ENCODE data around the gene LGALS9C. TPM values are rescaled to one million over a fixed set of nuclear protein-coding genes. Genes with fewer than 3 reads are reported as not detected.
"Not testable (repeated sequence)": the region's sequence is repeated elsewhere in the genome, so short reads cannot be mapped to it uniquely, and the experiment has no call there.

The LGALS9C gene
- total RNA-seq, result not detected in 2 replicates

GRCh38 chr17:18476508-18477308 lies at the start of gene LGALS9C:
Gene LGALS9C (plus strand): TSS chr17:18476789. CDS start chr17:18476855, 66 bp downstream.
- DNase-seq, result not testable (repeated sequence)

- not testable (repeated sequence) for DNase-seq
Observed at GRCh38 chr17:18432206-18432605, 44.4 kb upstream of the LGALS9C start.

DNA sequence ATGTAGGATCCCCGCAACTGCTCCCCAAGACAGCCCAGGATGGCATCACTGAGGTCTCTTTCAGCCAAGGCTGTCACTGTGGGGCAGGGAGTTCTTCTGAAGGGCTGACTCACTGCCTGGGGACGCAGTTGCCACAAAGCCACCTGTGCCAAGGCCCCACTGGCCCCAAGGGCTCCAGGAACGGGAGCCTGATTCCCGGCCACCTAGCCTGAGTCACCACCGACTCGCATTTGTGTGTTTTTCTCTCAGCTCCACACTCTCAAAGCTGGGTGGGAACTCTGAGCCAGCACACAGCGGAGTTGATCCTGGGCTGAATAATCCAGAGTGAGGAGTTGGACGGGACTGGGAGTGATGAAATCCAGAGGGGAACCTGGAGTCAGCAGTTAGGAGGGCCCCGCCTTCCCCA lies 37.1 kb upstream of the LGALS9C start:
- not testable (repeated sequence) for DNase-seq

DNA sequence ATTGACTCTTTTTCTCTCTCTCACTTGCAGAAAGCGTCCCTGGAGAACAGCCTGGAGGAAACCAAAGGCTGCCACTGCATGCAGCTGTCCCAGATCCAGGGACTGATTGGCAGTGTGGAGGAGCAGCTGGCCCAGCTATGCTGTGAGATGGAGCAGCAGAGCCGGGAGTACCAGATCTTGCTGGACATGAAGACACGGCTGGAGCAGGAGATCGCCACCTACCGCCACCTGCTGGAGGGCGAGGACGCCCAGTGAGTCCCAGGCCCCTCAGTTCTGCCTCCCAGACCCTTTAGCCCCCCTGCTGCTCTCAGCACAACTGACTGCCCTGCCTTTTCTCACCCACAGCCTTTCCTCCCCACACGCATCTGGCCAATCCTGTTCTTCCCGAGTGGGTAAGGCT lies 34.5 kb upstream of the LGALS9C start:
- not testable (repeated sequence) for DNase-seq

GRCh38 chr17:18442532-18442931 lies 34.1 kb upstream of the LGALS9C start:
- DNase-seq, result not testable (repeated sequence)

DNA sequence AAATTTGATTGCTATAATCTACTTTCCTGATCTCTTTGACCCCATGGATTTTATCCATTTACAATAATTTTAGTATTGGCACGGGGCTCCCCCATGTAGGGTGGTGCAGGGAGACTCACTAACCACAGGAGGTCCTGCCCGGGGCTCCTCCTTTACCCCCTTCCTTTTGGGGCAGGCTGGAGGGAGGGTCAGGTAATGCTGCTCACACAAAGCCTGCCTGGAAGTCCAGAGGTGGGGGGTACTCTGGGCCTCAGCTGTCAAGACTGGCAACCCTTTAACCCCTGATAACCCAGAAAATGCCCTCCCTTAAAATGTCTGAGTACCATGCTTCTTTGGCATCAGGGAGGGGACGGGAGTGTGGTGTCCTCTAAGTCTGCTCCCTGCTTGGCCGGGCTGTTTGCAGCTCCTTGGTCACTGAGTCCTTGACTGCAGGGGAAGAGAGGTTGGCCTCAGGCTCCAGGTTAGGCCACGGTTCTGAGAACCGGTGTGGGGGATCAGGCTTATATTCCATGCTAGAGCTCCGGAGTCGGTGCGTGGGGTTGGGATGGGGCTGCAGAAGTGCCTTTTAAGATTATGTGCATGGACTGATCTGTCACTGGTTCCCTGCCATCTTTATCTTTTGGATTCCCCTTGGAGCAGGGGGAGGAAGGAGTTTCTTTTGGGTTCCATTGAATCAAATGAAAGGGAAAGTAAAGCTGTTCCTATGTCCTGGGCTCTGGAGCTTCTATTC lies 28.9 kb upstream of the LGALS9C start:
- DNase-seq, result not testable (repeated sequence)

DNA sequence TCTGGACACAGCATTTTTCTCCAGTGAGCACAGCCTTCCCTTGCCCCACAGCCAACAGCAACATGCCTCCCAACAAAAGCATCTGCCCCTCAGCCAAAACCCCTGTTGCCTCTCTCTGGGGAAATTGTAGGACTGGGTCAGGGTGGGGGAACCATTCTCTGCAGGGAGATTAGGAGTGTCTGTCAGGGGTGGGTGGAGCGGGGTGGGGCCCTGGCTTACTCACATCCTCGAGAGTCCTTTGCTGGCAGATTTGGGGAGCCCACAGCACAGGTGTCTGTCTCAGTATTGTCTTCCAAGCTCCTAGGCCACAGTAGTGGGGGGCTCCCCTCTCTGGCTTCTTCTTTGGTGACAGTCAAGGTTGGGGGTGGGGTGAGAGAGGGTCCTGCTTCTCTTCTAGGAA lies 28.3 kb upstream of the LGALS9C start:
- not testable (repeated sequence) for DNase-seq

DNA sequence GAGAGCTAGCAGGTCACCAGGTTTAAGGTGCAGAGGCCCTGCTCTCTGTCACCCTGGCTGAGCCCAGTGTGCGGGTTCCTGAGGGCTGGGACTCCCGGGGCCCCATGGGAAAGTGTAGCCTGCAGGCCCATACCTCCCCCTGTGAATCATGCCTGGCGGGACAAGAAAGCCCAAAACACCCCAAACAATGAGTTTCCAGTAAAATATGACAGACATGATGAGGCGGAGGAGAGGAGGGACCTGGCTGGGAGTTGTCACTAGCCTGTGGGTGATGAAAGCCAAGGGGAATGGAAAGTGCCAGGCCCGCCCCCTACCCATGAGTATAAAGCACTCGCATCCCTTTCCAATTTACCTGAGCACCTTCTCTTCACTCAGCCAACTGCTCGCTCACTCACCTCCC lies 26.8 kb upstream of the LGALS9C start:
- DNase-seq, result not testable (repeated sequence)

- not testable (repeated sequence) for DNase-seq
Observed at GRCh38 chr17:18450998-18451397, 25.6 kb upstream of the LGALS9C start.

GRCh38 chr17:18451969-18452368 lies 24.6 kb upstream of the LGALS9C start:
- DNase-seq, result not testable (repeated sequence)

DNA sequence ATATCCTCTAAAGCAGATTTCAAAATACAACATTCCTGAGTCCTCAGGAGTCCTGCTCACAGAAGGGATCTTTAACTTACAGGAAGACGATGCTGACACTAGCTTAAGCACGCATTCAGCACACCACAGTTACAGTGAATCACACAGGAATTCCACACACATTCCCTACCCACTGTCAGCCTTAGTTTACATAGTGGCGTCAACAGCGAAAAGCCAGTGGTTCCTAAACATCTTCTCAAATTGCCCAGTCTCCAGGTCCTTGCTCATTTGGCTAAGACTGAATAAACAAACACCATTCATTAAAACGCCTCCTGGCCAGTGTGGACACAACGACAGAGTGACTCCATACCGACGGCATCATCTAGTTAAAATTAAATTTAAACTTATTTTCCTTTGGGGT lies 17.6 kb upstream of the LGALS9C start:
- not testable (repeated sequence) for DNase-seq

GRCh38 chr17:18463831-18464502 lies 12.6 kb upstream of the LGALS9C start:
- DNase-seq, result not testable (repeated sequence)

- not testable (repeated sequence) for DNase-seq
Observed at GRCh38 chr17:18466250-18466983, 10.2 kb upstream of the LGALS9C start.

DNA sequence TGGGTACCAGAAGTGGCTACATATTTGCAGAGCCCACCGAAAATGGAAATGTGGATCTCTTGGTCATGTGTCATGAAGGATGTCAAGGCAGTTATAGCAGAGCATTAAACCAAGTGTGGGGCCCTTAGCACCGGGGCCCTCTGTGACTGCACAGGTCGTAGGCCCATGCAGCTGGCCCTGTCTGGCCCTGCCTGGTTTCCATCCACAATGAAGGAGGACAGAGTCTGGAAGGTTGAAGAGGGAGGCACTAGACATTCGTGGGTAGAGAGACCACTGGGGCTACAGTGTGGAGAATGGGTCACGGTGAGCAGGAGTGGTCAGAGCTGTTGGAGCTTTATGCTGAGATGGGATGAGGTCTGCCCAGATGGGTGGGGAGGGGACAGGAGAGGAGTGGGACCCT lies 9.6 kb upstream of the LGALS9C start:
- DNase-seq, result not testable (repeated sequence)

DNA sequence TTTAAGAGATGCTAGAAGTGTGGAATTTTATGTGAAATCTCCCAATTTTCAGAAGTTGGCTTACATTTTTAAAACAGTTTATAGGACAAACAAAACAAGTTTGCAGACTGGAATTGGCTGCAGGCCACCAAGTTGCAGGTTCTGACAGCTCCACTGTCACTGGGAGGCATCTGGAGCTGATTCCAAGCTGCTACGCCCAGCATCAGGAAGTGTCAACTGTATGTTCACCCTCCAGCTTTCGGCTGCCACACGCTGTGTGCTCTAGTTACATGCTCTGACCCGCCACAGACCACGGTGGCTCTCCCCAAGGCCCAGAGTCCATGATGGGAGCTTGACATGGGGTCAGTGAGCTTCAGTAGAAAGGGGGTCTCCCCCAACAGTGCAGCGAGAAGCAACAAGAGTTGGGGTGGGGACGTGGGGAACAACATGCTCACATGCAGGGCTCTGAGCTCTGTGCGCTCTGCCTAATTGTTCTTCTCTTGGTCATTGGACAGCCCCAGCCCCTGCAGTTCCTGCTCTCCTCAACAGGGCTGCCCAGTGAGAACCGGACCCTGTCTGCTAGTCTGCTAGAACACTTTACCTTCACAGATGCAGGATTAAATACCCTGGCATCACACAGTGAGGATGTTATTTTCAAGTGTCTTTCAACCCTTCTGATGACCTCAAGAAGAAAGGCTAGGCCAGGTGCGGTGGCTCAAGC lies 8.0 kb upstream of the LGALS9C start:
- not testable (repeated sequence) for DNase-seq

DNA sequence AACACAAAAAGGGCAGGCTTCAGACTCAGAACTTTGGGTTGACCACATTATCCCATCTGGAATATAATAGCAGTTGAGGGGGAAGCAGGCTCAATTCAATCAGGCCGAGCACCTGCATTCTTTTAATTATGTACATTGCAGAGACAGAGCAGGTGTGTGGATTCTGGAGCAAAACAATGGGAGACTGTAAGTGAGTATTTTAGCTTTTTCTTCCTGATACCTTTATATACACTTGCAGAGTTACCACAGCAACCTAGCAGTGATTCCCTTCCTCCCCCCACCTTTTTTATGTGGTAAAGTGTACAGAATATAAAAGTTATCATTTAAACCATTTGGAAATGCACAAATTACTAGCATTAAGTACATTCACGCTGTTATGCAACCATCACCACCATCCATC lies 6.8 kb upstream of the LGALS9C start:
- not testable (repeated sequence) for DNase-seq

DNA sequence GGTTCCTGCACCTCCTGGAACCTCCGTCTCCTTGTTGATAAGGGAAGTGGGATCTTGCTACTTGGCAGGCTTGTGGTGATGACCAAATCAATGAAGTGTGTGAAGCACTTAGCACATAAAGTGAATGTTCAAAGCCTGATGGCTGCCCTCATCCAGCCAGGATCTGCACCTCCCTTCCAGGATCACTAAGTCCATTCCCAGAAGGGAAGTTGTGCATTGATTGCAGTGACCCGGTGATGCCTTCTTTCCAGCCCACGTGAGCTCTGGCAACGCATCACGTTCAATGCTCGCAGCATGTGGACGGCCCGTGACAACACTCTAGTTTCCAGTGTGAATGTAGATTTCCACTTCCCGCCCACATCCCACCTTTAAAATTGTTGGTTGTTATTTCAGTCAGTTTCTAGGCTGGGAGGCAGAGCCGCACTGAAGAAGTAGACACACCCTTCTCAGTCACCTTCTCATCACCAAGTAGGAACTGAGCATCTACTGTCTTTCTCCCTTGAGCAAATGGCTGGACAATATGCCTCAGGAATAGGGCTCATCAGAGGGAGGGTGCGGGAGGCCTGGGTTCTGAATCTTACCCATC lies 6.2 kb upstream of the LGALS9C start:
- DNase-seq, result not testable (repeated sequence)

GRCh38 chr17:18473967-18474366 lies 2.6 kb upstream of the LGALS9C start:
- not testable (repeated sequence) for DNase-seq

DNA sequence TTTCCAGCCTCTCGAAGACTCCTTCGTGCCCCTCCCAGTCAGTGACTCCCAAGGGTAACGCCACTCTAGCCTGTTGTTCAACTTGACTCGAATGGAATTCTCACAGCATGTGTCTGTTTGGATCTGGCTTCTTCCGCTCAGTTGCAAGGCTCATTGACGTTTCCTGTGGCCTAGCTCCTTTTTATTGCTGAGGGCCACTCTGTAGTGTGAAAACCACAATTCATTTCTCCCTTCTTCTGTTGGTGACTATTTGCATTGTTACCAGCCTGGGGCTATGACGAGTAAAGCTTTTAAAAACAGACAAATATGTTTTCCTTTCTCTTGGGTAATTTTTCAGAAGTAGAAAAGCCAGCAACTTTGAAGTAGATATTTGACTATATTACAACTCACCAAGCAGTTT lies 1.8 kb upstream of the LGALS9C start:
- not testable (repeated sequence) for DNase-seq

- DNase-seq, result not testable (repeated sequence)
Observed at GRCh38 chr17:18477367-18477766, 778 bp downstream of the LGALS9C start.

- not testable (repeated sequence) for DNase-seq
Observed at GRCh38 chr17:18478362-18478761, 1.8 kb downstream of the LGALS9C start.
